Fibroblast of skin of left biceps (primary cell): ENCODE data around the gene ZNF383.
A peak's percentile ranks its signal among the peaks of the same experiment; 100 is the strongest.
"Not testable (repeated sequence)": the region's sequence is repeated elsewhere in the genome, so short reads cannot be mapped to it uniquely, and the experiment has no call there.

ENCODE experiments used
- DNase-seq, 2 experiments: peaks; one replicate each; pipeline ENCODE4 v3.0.0-alpha.2; 2013; ENCODE audit warnings: low read depth in 2 of 2

Gene ZNF383

DNA sequence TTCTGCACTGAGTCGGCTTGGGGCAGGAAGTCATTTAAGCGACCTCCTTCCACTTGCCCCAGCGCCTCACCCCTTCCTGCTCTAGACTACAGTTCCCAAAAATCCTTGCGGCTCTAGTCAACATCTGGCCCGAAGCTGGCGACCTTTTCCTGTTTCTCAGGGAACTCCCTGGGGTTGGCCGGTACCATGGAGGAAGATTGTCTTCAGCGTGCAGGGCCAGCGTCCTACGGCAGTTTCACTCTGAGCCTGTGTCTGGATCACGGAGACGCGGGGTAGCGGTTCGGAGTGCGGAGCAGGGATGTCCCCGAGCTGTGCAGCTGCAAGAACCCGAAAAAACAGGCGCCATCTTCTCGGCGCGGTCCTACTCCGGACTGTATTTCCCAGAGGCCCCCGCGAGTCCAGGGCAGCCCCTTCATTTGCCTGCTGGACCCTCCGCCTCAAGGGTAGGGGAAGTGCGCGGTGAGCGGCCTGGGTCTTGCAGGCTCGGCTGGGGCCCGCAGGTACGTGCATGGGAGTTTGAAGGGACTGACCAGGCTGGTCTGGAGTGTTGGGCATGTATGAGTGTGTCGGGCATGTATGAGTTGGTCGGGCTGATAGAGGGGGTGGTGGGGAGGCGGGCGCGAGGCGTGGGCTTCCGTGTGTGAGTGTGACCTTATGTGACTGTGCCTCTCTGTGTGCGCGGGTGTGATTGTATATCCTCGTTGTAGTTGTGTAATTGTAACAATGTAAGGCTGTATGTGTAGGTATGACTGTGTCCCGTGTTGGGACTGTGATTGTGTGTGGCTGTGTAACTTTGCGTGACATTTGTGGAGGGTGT lies at the start of gene ZNF383:
TSS of gene ZNF383 (plus strand) at position 440 of the 817 bp plus-strand sequence. CDS start 12,240 bp downstream, outside the sequence.
- peak; percentile 59 to 65 for DNase-seq

DNA sequence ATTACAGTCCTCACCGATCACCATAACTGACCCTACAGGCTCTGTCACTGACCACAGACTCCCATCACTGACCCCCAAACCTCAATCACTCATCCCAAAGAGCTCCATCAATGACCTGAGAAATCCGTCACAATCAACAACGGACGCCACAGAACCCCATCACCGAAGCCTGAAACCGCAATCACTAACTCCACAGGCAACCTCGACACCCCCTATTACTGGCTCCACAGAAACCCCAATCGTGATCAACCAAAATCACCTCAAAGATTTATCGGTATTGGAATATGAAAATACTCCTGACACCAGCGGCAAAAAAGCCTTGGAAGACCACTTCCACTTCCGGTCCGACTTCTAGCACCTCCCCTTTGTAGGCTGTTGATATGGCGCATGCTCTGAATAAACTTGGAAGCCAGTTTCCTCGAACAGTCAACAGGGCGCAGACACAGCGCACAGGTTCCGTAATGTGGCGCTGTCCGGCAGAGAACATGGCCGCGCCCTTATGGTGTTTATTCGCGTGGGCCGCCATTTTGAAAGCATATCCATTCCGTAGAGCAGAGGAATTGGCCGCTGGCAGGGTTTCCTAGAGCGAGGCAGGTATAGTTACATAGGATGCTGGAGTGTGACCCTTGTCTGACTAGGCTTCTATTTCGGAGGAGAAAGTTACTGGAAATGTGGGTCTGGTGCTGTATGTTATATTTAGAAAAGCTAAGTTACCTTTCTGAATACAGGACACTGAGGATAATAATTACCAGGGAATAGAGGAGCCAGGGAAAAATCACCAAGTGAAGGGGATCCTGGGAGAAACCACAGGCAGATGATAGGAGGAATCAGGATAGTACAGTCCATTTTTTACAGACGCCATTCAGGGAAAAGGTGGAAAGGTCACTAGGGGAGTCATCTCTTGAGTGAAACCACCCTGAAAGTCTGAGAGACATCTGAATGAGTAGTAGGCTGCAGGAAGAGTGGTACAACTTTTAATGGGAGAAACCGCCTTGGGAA lies 45.3 kb upstream of the ZNF383 start, which contains the start of gene ZNF585A:
TSS of gene ZNF585A (minus strand) at position 328 of the 999 bp plus-strand sequence. CDS start 2,785 bp downstream, outside the sequence.
- DNase-seq, result peak; percentile 91 to 92

DNA sequence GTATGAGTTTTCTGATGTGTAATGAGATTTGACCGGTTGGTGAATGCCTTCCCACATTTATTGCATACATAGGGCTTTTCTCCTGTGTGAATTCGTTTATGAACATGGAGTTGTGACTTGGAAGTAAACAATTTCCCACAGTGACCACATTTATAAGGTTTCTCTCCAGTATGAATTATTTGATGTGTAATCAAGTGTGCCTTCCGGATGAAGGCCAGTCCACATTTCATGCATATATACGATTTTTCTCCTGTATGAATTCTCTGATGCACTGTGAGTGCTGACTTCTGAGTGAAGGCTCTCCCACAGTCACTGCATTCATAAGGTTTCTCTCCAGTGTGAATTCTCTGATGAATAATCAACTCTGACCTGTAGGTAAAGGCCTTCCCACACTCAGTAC lies 31.9 kb upstream of the ZNF383 start:
- not testable (repeated sequence) for DNase-seq

DNA sequence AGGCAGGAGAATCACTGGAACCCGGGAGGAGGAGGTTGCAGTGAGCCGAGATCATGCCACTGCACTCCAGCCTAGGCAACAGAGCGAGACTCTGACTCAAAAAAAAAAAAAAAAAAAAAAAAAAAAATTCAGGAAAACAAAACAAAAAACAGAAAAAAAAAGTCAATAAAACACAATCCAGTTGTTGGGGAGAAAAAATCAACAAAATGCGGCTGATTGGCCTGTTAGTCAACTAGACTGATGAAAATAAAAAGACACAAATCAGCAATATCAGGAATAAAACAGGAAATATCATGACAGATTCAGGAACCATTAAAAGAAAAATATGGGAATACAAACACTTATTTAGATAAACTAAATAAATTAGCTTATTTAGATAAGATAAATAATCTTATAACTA lies 22.8 kb upstream of the ZNF383 start:
- not testable (repeated sequence) for DNase-seq

DNA sequence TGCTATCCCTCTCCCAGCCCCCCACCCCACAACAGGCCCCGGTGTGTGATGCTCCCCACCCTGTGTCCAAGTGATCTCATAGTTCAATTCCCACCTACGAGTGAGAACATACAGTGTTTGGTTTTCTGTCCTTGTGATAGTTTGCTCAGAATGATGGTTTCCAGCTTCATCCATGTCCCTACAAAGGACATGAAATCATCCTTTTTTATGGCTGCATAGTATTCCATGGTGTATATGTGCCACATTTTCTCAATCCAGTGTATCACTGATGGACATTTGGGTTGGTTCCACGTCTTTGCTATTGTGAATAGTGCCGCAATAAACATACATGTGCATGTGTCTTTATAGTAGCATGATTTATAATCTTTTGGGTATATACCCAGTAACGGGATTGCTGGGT lies 20.9 kb upstream of the ZNF383 start:
- not testable (repeated sequence) for DNase-seq

DNA sequence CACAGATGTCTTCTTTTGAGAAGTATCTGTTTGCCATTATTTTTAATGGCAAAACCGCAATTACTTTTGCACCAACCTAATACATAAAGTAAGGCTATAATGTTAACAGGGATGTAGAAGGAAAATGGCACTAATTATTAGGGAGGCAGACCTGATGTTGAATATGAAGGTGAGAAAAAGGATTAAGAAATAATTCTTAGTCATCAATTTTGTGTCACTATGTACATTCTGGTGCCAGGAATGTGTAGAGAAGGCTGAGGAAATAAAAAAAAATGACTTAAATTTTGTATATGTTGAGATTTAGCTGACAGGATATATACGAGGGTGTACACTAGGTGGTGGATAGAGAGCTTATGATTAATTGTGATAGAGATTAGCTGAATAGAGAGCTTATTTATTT lies 20.2 kb upstream of the ZNF383 start:
- DNase-seq, result no peak

DNA sequence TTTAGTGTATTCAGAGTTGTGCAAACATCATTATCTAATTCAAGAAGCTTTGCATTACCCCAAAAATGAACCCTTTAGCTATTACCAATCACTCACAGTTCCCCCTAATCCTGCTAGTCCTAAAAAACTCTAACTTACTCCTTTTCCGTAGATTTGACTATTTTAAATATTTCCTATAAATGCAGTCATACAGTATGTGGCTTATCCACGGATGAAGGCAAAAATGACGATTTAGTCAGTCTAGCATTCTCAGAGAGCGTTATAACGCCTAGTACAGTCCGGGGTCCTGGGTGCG lies 587 bp upstream of the ZNF383 start:
- DNase-seq, result no peak

DNA sequence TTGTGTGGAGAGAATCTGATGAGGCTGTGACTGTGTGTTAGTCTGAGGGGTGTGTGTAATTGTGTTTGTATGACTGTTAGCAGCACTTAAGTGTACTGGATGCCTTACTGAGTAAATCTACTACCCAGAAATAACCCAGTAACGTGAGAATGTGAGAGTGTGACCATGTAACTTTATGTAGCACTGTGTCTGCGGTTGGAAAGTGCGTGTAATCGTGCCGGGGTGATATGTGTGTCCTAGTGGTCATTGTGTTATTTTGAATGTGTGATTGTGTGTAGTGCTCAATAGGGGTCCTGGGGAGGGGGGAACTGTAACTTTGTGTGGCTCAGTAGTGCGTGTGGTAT lies 550 bp downstream of the ZNF383 start:
- DNase-seq, result no peak

DNA sequence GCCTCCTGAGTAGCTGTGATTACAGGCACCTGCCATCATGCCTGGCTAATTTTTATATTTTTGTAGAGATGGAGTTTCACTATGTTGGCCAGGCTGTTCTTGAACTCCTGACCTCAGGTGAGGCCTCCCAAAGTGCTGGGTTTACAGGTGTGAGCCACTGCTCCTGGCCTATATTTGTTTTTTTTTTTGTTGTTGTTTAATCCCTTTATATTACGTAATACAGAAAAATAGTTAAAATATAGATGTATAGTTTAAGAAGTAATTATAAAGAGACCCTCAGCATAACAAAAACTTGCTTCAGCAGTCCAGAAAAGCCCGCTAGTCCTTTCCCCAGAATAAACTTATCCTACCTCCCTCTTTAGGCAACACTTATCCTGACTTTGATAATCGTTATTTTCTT lies 2.4 kb downstream of the ZNF383 start:
- DNase-seq, result no peak

DNA sequence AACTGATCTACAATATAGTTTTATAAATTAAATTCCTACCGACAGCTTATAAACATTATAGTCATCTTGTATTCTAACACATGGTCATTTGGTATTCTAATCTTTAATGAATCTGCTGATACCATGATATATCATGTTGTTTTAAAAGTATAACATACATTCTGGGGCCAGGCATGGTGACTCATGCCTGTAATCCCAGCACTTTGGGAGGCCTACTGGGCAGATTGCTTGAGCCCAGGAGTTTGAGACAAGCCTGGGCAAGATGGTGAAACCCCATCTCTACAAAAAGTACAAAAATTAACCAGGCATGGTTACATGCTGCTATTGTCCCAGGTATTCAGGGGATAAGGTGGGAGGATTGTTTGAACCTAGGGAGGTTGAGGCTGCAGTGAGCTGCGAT lies 3.1 kb downstream of the ZNF383 start:
- DNase-seq, result no peak

DNA sequence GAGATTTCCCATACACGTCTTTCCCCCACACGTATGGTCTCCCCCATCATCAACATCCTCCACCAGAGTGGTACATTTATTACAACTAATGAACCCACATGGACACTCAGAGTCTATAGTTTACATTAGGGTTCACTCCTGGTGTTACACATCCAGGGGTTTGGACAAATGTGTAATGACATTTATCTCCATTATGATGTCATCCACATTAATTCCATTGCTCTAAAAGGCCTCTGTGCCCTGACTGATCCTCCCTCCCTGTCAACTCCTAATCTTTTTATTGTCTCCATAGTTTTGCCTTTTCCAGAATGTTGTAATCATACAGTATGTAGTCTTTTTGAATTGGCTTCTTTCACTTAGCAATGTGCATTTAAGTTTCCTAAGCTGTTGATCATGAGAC lies 8.2 kb downstream of the ZNF383 start:
- no peak for DNase-seq

DNA sequence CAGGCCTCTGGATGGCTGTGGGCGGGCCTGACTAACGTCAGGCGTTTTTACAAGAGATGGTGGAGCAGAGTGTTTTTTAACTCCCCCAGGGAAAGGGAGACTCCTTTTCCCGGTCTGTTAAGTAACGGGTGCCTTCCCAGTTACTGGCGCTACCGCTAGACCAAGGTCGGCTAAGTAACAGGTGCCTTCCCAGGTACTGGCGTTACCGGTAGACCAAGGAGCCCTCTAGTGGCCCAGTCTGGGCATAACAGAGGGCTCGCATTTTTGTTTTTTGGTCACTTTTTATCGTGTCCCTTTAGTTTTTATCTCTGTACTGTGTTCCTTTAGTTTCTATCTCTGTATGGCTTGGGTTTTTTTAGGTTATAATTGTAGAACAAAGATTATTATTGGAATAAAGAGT lies 10.0 kb downstream of the ZNF383 start:
- no peak for DNase-seq

DNA sequence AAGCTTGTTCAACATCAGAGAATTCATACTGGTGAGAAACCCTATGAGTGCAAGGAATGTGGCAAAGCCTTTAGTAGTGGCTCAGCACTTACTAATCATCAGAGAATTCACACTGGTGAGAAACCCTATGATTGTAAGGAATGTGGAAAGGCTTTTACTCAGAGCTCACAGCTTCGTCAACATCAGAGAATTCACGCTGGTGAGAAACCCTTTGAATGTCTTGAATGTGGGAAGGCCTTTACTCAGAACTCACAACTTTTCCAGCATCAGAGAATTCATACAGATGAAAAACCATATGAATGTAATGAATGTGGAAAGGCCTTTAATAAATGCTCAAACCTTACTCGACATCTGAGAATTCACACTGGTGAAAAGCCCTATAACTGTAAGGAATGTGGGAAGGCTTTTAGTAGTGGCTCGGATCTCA lies 25.2 kb downstream of the ZNF383 start:
- DNase-seq, result no peak

DNA sequence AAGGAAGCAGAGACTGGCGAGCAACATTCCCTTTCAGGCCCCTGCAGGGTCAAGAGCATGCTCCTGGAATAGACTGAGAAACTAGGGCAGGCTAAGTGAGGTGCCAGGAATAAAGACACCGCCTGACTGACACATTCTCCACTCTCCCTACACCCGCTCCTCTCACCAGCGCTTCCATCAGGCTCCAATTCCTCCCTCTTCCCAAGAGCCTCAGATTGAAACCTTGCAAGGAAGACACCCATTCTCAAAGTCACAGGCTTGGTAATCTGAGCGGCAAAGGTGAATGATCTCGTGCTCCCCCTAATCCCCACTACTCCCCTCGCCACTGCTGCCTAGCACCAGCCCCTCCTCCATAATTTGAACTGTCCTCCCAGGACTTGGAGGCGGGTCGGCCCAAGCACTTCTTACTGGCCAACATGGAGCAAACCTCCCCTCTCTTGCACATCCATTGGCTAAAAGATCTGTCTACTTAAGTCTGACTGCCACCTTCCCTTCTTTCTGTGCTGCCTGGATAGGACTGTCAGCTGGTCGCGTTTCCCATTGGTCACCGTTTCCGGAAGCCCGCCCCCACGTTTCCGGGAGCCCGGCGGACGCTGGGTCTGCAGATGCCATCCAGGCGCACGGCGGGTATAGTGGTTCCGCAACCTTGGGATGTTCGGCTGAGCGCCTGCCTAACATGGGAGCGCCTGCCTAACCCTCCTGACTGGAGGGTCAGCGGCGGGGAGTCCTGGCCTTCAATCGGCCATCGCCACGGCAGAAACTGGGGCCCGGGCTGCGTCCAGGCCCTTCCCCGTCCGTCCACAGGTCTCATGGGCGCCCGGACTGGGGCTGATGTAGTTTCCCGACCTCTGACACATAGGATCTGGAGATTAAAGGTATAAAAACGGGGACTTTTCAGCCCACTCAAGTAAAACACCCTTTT lies 33.6 kb downstream of the ZNF383 start:
- peak; percentile 77 to 79 for DNase-seq

DNA sequence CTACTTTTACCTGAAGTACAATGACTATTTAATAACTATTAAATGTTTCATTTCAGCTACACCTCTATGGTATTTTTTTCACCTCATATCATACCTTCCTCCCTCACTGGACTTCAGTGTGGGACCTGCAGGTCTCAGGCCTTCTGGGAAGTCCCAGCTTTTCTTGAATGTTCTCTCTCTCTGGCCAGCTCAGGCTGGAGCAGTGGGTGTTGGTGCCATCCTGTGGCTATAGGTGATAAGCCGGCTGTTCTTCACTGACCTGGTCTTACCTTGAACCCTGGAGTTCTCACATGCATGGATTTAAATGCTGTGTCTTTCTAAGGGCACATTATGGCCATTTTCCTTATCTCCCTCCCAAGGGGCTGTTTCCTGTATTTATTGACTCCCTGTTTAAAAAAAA lies 45.0 kb downstream of the ZNF383 start:
- not testable (repeated sequence) for DNase-seq

DNA sequence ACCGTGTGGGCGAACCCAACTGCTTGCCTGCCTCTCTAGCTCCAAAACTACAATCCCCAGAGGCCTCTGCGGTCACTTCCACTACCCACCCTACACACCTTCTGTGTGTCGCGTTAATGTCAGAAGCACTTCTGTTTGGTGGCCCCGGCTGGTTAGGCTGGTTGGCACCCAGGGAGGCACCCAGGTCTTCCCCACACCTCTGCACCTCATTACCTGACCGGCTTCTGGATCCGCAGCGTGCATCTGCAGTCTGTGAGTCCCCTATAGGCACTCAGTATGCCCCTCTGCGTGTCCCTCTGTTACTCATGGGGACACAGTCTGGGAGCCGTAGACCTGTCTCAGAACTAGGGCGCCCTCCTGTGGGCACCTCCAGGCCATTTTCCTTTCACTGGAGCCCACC lies 49.0 kb downstream of the ZNF383 start:
- not testable (repeated sequence) for DNase-seq

DNA sequence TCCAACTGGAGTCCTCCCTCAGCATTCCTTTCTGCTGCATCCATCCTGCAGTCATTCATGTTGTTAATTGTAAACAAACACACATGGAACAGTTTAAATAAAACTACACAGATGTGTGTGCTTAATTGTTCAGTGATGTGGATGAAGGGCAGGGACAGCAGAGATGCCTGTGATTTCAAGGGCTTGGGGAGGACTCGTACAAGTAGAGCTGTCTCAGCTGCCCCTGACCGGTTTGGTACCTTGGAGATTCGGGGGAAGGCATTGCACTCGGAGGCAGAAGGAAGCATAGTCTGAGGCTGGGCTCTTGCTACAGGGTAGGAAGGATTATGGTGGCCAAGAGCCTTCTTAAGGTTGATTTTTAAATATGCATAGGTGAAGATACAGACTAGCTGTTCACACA lies 49.7 kb downstream of the ZNF383 start:
- not testable (repeated sequence) for DNase-seq

DNA sequence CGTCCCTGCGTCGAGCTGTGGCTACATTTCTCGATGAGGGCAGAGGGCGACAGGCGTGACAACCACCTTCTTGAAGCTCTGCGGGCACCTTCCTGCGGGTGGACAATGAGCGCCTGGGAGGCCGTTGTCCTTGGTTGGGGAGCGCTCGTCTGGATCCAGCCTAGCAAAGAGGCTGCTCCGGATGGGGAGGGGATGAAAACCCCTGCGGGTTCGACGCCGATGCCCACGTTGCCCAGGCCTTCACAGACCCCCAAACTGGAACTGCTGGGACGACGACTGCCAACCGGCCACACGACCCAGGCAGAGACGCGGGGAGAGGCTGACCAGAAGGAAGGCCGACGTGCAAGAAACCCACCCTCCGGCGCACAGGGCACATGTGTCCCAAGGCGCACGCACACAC lies 62.6 kb downstream of the ZNF383 start:
- not testable (repeated sequence) for DNase-seq

DNA sequence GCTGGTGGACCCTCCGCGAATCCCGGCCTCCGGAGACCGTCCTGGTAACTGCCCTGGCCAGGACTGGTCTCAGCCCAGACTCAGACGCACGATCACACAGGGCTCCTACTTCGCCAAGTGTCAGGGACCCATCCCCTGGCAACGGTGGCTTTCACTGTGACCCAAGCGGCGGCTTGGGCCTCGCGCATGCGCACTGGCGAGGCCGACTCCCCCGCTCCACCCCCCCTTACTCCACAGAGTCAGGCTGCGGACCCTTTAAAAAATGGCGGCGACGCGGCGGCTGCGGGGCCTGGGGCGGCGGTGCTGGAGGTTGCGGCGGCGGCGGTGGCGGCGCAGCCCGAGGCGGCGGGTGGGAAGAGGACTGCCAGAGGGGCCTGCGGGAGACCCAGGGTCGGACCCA lies 66.0 kb downstream of the ZNF383 start:
- not testable (repeated sequence) for DNase-seq

DNA sequence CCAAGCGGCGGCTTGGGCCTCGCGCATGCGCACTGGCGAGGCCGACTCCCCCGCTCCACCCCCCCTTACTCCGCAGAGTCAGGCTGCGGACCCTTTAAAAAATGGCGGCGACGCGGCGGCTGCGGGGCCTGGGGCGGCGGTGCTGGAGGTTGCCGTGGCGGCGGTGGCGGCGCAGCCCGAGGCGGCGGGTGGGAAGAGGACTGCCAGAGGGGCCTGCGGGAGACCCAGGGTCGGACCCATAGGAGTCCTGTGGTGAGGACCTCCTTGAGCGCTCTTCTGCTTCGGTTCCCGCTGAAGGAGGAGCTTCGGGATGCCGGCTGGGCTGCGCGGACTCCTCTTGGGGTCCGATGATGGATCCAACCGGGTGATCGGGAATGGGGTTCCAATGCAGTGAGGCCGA lies 71.2 kb downstream of the ZNF383 start:
- DNase-seq, result not testable (repeated sequence)
